ENCODE measurements around the gene UBE2H.
"Not testable (repeated sequence)": the region's sequence is repeated elsewhere in the genome, so short reads cannot be mapped to it uniquely, and the experiment has no call there.

GRCh38 chr7:129860784-129861183, 92.0 kb downstream of the UBE2H start:
- TF ChIP-seq EZH2phosphoT487, CTCF, EZH2 (IDR thresholded peaks at IDR 0.05): not testable (repeated sequence)

Measured in neural progenitor cell (in vitro differentiated cells).